ENCODE data around the gene TNS4.

TNS4 gene

GRCh38 chr17:40481106-40481505, 20.3 kb downstream of the TNS4 start:
- Histone ChIP-seq H3K4me3 (replicated peaks; ENCODE audit: insufficient read depth, low read length) (no peak overlapping the region), H3K27ac (replicated peaks) (no peak overlapping the region), H3K27me3 (ENCODE audit: insufficient read depth, poor library complexity, severe bottlenecking) (peaks cover 6% of the 10 kb centered on the region)
- no peak for TF ChIP-seq CTCF (IDR thresholded peaks at IDR 0.05; ENCODE audit: insufficient read depth, low read length)
- DNase-seq (ENCODE audit: low read depth in 1 of 2, low spot score in 1 of 2) = no peak

DNA sequence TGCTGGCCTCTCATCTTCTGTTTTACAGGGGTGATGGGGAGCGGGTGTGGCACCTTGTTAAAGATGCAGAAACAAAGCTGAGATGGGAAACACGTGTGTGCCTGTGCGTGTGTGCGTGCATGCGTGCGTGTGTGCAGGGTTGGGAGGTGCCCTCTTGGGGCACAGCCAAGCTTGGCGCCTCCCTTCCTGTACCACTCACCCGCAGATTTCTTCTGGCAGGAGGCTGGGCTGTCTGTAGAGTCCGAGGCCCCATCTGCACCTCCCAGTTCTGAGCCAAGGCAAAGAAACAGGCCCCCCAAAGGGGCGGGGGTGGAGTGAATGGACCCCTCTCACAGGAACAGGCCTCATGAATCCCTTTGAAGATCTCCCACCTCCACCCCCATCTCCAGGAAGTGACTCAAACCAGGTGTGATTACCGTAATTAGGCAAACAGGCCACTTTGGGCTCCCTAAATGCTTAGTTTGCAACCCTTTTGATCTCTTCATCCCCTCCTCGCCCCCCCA, 20.9 kb downstream of the TNS4 start:
- peak; percentile 62 to 68 for DNase-seq (ENCODE audit: low read depth in 1 of 2, low spot score in 1 of 2)
- TF ChIP-seq GABPA (IDR thresholded peaks at IDR 0.05; ENCODE audit: low read depth) (no peak), POLR2AphosphoS5 (IDR thresholded peaks at IDR 0.05; ENCODE audit: low read depth) (peak; percentile 58), SPI1 (IDR thresholded peaks at IDR 0.05; ENCODE audit: borderline replicate concordance, low read depth) (no peak)
- Histone ChIP-seq H3K27me3 (ENCODE audit: insufficient read depth, poor library complexity, severe bottlenecking) (peaks cover 3% of the 10 kb centered on the region), H3K27ac (replicated peaks) (no peak overlapping the region), H3K4me3 (replicated peaks; ENCODE audit: insufficient read depth, low read length) (no peak overlapping the region)

DNA sequence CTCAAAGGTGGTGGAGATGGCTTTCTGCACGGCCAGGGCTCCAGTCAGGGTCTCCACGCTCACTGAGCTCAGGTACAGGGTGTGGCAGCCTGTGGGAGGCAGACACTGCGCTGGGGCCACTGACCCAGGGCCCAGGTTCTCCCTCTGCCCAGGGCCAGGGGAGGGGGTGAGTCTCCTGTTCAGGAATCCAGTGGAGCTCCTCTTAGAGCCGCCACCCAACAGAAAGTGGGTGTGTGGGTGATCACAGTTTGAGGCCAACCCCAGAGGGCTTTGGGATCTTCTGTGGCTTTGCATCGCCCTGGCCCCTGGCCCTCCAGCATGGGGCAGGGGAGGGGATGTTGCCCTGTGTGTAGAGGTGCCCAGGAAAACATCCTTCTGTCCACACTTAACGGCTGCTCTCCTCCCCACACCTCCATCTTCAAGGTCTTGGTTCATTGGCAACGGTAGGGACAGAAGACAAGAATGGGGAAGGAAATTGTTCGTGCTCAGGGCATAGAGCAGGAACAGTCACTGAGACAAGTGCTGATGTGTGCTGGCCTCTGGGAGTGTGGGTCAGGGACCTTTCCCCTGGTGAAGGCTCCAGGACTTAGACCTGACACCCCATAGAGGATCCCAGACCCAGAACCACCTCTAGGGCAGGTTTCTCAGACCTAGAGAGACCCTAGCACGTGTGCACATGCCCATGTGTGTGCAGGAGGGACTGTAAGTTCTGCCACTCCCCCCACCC, 21.5 kb downstream of the TNS4 start:
- Histone ChIP-seq H3K27me3 (ENCODE audit: insufficient read depth, poor library complexity, severe bottlenecking) (no peaks in the 10 kb centered on the region), H3K27ac (replicated peaks) (no peak overlapping the region), H3K4me3 (replicated peaks; ENCODE audit: insufficient read depth, low read length) (no peak overlapping the region)
- TF ChIP-seq SPI1 (IDR thresholded peaks at IDR 0.05; ENCODE audit: borderline replicate concordance, low read depth) = no peak
- TF ChIP-seq REST (IDR thresholded peaks at IDR 0.05; ENCODE audit: insufficient replicate concordance, low read depth) = no peak
- no peak for TF ChIP-seq CTCF (IDR thresholded peaks at IDR 0.05; ENCODE audit: insufficient read depth, low read length)
- TF ChIP-seq GABPA (IDR thresholded peaks at IDR 0.05; ENCODE audit: low read depth) = no peak
- TF ChIP-seq POLR2AphosphoS5 (IDR thresholded peaks at IDR 0.05; ENCODE audit: low read depth) = no peak
- peak in 1 of 2 experiments; percentile 29 for DNase-seq (ENCODE audit: low read depth in 1 of 2, low spot score in 1 of 2)

- H3K4me3 ChIP-seq (replicated peaks; ENCODE audit: insufficient read depth, low read length) = no peak overlapping the region
- no peak overlapping the region for H3K27ac ChIP-seq (replicated peaks)
- H3K27me3 ChIP-seq (ENCODE audit: insufficient read depth, poor library complexity, severe bottlenecking) = peaks cover 2% of the 10 kb centered on the region
- no peak for DNase-seq (ENCODE audit: low read depth in 1 of 2, low spot score in 1 of 2)
- TF ChIP-seq POLR2AphosphoS5 (IDR thresholded peaks at IDR 0.05; ENCODE audit: low read depth) (no peak), CTCF (IDR thresholded peaks at IDR 0.05; ENCODE audit: insufficient read depth, low read length) (no peak), GABPA (IDR thresholded peaks at IDR 0.05; ENCODE audit: low read depth) (no peak), SPI1 (IDR thresholded peaks at IDR 0.05; ENCODE audit: borderline replicate concordance, low read depth) (no peak), REST (IDR thresholded peaks at IDR 0.05; ENCODE audit: insufficient replicate concordance, low read depth) (no peak)
These were observed 22.9 kb downstream of the TNS4 start for GRCh38 chr17:40478486-40478885.

All from HL-60 (cell line).